GM21360 (cell line): Measurements from ENCODE around the gene TRNT1.

Experiments used
- ATAC-seq: cut with Tn5 transposase; IDR thresholded peaks from one replicate; pipeline ENCODE4 v1.9.1; 2021; ENCODE audit warnings: mild to moderate bottlenecking, moderate library complexity; ENCODE audit not compliant: unreplicated experiment

The TRNT1 gene

DNA sequence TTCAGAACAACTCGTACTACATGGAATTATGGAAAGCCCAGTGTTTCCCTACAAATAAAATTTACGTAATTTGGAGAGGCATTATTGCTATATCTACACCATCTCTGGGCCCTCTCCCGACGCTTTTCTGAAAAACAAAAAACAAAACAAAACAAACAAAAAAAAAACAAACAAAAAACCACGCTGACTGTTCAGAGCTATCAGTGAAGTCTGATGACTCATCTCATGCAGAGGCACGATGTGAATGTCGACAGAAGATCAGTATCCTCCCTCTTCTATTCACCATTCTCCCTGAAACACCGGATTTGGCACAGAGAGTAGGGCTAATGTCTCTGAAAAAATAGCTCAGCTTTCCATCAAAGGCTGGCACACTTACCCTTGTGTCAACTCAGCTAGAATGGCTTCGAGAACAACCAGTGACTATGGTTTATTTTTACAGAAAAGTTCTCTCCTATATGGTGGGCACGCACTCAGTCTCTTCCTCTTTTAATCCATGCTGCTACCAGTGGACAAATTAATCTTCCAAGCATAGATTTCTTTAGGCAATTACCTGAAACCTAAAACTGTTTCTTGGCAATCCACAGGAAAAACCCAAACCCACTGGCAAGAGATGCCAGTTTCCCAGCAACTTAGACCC, 51.2 kb downstream of the TRNT1 start:
- ATAC-seq: no peak

DNA sequence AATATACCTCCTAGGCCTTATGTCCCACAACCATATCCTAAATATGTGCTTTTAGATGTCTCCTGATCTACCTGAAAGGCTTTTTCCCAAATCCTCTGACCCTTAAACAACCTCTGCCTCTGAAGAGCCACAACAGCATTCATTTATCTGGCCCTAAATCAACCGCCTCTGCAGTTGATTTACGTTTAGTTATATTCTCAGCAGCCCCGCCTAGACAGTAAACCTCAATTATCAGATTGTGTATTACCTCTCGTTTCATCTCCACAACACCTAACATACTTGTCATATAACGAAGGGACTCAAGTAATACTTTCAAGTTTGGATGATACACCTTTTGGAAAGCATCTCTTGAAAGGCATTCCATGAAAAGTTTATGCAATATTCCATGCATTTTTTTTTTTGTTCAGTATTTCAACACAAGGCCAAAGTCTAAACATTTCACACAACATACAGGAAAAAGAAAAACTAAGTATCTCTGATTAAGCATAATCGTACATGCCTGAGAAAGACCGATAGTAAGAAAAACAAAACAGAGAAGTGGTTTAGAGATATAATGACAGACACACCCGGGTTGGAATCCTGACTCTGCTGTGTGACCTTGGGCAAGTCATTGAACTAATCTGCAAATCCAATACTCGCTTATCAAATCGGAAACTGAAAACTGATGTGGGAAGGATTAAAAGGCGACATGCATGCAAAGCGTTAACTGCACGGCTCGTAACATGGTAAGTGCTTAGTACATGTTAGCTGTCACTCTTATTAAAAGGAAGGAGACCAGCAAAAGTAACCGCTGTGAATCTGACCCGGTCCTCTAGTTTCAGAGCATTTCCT, 52.0 kb downstream of the TRNT1 start:
- no peak for ATAC-seq

GRCh38 chr3:3179407-3180094, 52.8 kb downstream of the TRNT1 start, which contains the start of gene CRBN:
CRBN (minus strand) TSS chr3:3179691; CDS start chr3:3179687, 4 bp downstream.
- ATAC-seq: peak; percentile 99

- ATAC-seq: no peak
These were observed 53.7 kb downstream of the TRNT1 start for GRCh38 chr3:3180456-3180855.

DNA sequence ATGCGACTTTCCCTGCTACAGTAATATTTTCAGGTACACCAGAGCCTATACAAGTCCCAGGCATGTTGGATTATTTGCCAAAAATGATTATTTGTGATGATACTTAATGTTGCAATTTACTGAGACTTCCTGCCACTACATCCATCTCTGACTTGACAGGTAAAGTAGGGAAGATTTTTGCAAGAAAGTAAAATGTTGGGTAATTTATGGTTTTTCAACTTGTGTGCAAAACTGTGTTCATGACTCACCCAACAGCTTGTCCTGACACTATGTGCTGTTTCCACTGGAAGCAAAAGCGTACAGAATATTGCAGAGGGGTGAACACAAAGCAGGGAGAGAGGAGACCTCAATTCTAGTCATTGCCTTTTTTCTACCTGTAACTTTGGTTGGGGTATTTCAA, 58.1 kb downstream of the TRNT1 start:
- ATAC-seq: no peak

DNA sequence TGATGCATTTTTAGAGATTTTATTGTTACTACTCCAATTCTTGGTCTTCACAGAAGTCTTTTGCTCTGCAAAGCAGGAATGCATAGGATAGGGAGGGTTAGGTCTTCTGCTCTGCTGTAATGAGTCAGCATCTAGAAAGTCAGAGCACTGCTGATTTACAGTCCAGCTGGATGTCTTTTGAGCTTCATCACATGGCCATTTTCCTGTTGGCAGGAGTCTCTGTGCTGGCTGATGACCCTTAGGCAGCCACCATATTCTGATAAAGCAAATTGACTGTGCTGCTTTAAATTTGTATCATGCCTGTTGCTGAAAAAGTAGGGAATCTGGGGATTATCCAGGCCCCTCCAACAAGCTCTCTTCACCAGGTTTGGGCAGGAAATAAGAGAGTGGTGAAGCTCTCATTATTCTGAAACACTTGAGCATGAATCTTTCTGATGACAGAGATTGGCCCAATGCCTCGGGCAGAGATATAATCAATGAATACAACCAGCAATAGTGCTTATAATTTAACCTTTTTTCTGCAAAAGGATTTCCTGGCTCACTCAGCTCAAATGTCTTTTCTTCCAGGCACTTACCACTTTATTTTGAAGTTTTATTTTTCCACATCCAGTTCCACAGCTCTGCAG, 62.5 kb downstream of the TRNT1 start:
- ATAC-seq: no peak

DNA sequence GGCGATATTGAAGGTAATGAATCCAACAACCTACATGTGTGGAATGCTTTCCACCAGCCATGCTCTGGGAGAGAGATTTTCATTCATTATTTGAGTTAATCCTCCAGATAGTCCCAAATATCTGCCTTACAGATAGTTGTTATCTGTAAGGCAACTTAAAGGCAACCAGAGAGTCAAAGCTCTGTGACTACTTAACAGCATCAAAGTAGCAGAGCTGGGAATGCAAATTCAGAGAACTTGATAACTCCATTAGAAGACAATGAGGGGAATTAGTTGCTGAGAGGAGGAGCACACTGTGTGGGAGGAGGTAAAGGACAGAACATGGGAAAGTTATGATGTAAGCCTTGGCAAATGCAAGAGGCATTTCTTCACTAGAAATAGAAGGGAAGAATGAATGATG, 63.2 kb downstream of the TRNT1 start:
- ATAC-seq: no peak

GRCh38 chr3:3191675-3192285, 65.0 kb downstream of the TRNT1 start:
- ATAC-seq: no peak

- no peak for ATAC-seq
These were observed 65.5 kb downstream of the TRNT1 start for GRCh38 chr3:3192286-3192675.

- ATAC-seq: no peak
These were observed 68.1 kb downstream of the TRNT1 start for GRCh38 chr3:3194861-3195260.

DNA sequence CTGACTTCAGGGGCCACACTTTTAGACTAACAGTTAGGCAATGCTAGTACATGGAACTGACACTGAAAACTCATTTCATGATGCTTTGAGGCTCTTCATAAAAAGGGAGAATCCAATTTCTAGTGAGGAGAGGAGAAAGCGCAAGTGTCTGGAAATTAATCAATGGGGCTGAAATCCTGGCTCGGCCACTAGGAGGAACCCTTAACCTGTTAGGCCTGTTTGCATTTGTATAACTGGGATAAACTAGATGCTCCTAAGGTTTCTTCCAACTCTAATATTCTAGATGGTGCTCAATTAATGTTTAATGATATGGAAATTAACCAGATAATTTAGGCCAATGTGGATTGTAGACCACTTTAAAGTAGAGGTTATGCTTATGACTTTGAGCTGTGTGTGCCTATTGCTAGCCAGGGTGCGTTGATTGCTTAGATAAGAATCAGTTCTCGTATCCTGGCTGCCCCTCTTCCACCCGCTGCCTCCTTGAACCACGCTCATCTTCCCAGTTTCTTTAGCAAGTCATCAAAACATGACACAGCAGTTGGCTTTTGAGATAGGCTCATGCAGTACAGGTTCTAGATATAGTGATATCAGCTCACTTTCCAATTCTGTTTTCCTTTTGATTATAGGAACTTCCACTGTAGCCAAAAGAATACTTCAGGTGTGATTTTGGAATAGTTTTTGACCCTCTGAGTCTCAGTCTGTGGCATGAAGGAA, 69.6 kb downstream of the TRNT1 start:
- ATAC-seq: no peak
